ENCODE data around the gene NR2F1-AS1. TPM values are rescaled to one million over a fixed set of nuclear protein-coding genes. Genes with fewer than 3 reads are reported as not detected.
A peak's percentile ranks its signal among the peaks of the same experiment; 100 is the strongest.

Gene NR2F1-AS1
- polyA plus RNA-seq, 2 of the 4 experiments (the other 2 are of a cell fraction) = 5.5 to 8.3 TPM

DNA sequence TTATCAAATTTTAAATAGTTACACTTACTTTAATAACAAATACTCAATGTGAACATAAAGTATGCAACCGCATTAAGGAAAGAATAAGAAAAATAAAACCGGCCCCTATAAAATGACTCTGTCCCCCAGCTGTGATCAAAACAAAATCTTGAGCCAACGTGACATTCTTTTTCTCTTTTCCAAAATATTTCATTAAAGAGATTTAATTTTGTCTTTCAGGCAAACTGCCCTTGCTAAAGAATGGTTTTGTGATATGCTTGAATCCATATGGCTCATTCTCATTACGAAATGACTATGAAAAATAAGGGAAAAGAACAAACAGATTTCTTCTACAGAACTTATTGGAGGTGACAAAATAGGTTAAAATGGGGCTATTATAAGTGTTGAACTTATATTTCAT is 197.0 kb downstream of the NR2F1-AS1 start:
- Histone ChIP-seq H3K4me1 (no peaks in the 10 kb centered on the region), H3K9me3 (no peaks in the 10 kb centered on the region), H3K27ac (no peak overlapping the region), H3K4me3 (no peak overlapping the region), H3K4me2 (no peak overlapping the region)
- CTCF ChIA-PET = no interaction called here
- TF ChIP-seq RCOR1 (IDR thresholded peaks at IDR 0.05; ENCODE audit: low read depth, low read length) = no peak
- no peak for TF ChIP-seq CBX2 (IDR thresholded peaks at IDR 0.05; ENCODE audit: borderline replicate concordance, low read depth)
- no peak for TF ChIP-seq TFCP2L1 (CRISPR knock-in tag; IDR thresholded peaks at IDR 0.05)
- no peak for TF ChIP-seq MAX (IDR thresholded peaks at IDR 0.05)
- no peak for TF ChIP-seq HOXA7 (CRISPR knock-in tag; IDR thresholded peaks at IDR 0.05)
- TF ChIP-seq RNF2 (IDR thresholded peaks at IDR 0.05; ENCODE audit: borderline replicate concordance, low read depth) = no peak
- no peak for TF ChIP-seq CHD4 (IDR thresholded peaks at IDR 0.05; ENCODE audit: borderline replicate concordance)
- TF ChIP-seq FOXS1 (CRISPR knock-in tag; IDR thresholded peaks at IDR 0.05) = no peak
- no peak for TF ChIP-seq JUNB (IDR thresholded peaks at IDR 0.05)
- TF ChIP-seq CBX8 (IDR thresholded peaks at IDR 0.05) = no peak
- 71% methylated on average over 4 of the region's 4 CpGs for WGBS (ENCODE audit: missing lambda C conversion rate)
- POLR2A ChIA-PET = no interaction called here
- no peak for FAIRE-seq
- DNase-seq (ENCODE audit: low read depth in 1 of 2, low spot score in 1 of 2) = no peak
- no peak for ATAC-seq

DNA sequence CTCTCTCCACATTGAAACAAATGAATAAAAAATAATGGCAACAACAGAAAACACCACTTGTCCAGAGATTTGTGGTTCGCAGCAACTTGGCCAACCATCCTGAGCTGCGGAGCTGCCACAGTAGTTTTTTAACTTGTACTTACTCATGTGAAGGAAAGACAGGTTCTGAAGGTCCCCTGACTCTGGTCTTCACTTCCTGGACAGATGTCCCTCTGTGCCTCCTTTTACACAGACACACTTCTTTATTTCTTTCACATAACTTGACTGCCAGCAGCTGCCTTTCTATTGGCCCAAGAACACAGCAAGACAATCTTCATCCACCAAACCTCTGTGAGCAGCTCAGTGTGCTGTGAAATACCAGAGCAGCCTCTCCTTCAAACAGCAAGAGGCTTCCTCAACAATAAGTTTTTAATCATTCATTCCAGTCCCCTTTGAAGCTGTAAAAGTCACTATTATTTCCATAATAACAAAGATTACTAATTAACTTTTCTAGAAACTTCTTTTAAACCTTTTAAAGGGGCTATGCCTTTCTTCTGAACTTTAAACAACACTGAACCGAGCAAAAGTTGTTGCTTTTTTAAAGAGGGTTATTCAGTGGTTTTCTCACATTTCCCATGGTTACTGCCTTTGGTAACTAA is 198.7 kb downstream of the NR2F1-AS1 start:
- POLR2A ChIA-PET = no interaction called here
- WGBS (ENCODE audit: missing lambda C conversion rate) = 67% methylated on average over 3 of the region's 3 CpGs
- TF ChIP-seq JUNB (IDR thresholded peaks at IDR 0.05) (no peak), NR3C1 (IDR thresholded peaks at IDR 0.05) (no peak), SMC3 (IDR thresholded peaks at IDR 0.05) (no peak), POLR2AphosphoS2 (conservative IDR thresholded peaks at IDR 0.05; ENCODE audit: low read length) (no peak), RARB (CRISPR knock-in tag; IDR thresholded peaks at IDR 0.05) (no peak), POLR2A (IDR thresholded peaks at IDR 0.05; ENCODE audit: low read length) (no peak), MAX (IDR thresholded peaks at IDR 0.05) (no peak), TFCP2L1 (CRISPR knock-in tag; IDR thresholded peaks at IDR 0.05) (no peak), RAD21 (conservative IDR thresholded peaks at IDR 0.05 in 1 of 2, IDR thresholded peaks at IDR 0.05 in 1 of 2) (no peak), E2F6 (IDR thresholded peaks at IDR 0.05; ENCODE audit: borderline replicate concordance, low read depth) (no peak), ZSCAN20 (CRISPR knock-in tag; IDR thresholded peaks at IDR 0.05) (no peak), FOSL2 (IDR thresholded peaks at IDR 0.05) (no peak), FOSL2 (CRISPR knock-in tag; IDR thresholded peaks at IDR 0.05) (no peak), RNF2 (IDR thresholded peaks at IDR 0.05; ENCODE audit: borderline replicate concordance, low read depth) (no peak), FOSB (CRISPR knock-in tag; IDR thresholded peaks at IDR 0.05) (no peak), ZNF302 (CRISPR knock-in tag; IDR thresholded peaks at IDR 0.05) (no peak)
- H3K4me2 ChIP-seq = no peak overlapping the region
- no peaks in the 10 kb centered on the region for H3K9me3 ChIP-seq
- FAIRE-seq = no peak
- DNase-seq (ENCODE audit: low read depth in 1 of 2, low spot score in 1 of 2) = no peak
- H3K27ac ChIP-seq = no peak overlapping the region
- H3K4me1 ChIP-seq = no peaks in the 10 kb centered on the region
- CTCF ChIA-PET = interaction anchor here (1.2 kb wide), 1 partner anchor 9 kb away, joined by 3 read pairs; no protein-coding TSS in a partner anchor
- ATAC-seq = no peak
- H3K4me3 ChIP-seq = no peak overlapping the region

DNA sequence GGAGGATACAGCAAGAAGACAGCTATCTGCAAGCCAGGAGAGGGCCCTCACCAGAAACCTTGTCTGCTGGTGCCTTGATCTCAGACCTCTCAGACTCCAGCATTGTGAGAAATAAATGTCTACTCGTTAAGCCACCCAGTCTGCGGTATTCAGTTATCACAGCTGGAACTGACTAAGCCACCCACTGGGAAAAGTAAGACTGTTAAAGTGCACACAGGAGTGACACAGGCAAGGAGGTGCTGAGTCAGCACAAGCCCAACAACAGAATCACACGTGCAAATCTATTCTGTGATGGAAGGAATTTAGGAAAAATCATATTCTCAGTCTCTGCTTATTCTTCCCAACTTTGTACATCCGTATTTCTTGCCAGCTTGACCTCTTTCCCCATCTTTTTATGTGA is 200.0 kb downstream of the NR2F1-AS1 start:
- DNase-seq (ENCODE audit: low read depth in 1 of 2, low spot score in 1 of 2) (no peak), ATAC-seq (no peak), FAIRE-seq (no peak)
- POLR2A ChIA-PET = no interaction called here
- no peak overlapping the region for H3K4me3 ChIP-seq
- CTCF ChIA-PET = interaction anchor here (1.1 kb wide), 1 partner anchor 197 kb away, joined by 4 read pairs; no protein-coding TSS in a partner anchor
- no peaks in the 10 kb centered on the region for H3K9me3 ChIP-seq
- no peak overlapping the region for H3K4me2 ChIP-seq
- TF ChIP-seq EHMT2 (IDR thresholded peaks at IDR 0.05; ENCODE audit: low read depth) = no peak
- peak; percentile 94 for TF ChIP-seq MAFK (IDR thresholded peaks at IDR 0.05; ENCODE audit: partially characterized antibody)
- no peak overlapping the region for H3K27ac ChIP-seq
- no peaks in the 10 kb centered on the region for H3K4me1 ChIP-seq
- WGBS (ENCODE audit: missing lambda C conversion rate) = 63% methylated on average over 4 of the region's 4 CpGs

Measured in A549 (cell line).